GM18951 (cell line): ENCODE measurements around the gene CCDC7.

Source experiments
- POLR2A ChIP-seq: IDR thresholded peaks from 4 replicates; pipeline ENCODE4 v1.6.1; 2011; ENCODE audit warnings: mild to moderate bottlenecking; ENCODE audit not compliant: insufficient read length, insufficient read depth; ENCODE audit errors: extremely low read depth
- in situ Hi-C: fragments of 300-500 bp; cut with MboI; formaldehyde crosslinking; loops from one replicate; pipeline ENCODE4 v1.12.0; 2022; ENCODE audit warnings: low sequenced_read_pairs, mixed read lengths, inconsistent platforms; ENCODE audit not compliant: unreplicated experiment

The CCDC7 gene

GRCh38 chr10:32771217-32771616 is 325.3 kb downstream of the CCDC7 start:
- in situ Hi-C loops = no loop called here
- no peak for TF ChIP-seq POLR2A

GRCh38 chr10:32773105-32773504 is 327.2 kb downstream of the CCDC7 start:
- TF ChIP-seq POLR2A = no peak
- in situ Hi-C loops = no loop called here

- TF ChIP-seq POLR2A = no peak
- in situ Hi-C loops = loop anchor here (25.0 kb wide), 1 partner anchor 375 kb away; no protein-coding TSS in a partner anchor
Measured at GRCh38 chr10:32786968-32787367, 341.0 kb downstream of the CCDC7 start.

GRCh38 chr10:32787690-32788284 is 341.8 kb downstream of the CCDC7 start:
- in situ Hi-C loops = loop anchor here (25.0 kb wide), 1 partner anchor 375 kb away; no protein-coding TSS in a partner anchor
- no peak for TF ChIP-seq POLR2A

GRCh38 chr10:32788359-32788758 is 342.4 kb downstream of the CCDC7 start:
- in situ Hi-C loops = loop anchor here (25.0 kb wide), 1 partner anchor 374 kb away; no protein-coding TSS in a partner anchor
- TF ChIP-seq POLR2A = no peak

GRCh38 chr10:32790483-32790882 is 344.5 kb downstream of the CCDC7 start:
- TF ChIP-seq POLR2A = no peak
- in situ Hi-C loops = loop anchor here (5.0 to 25.0 kb wide), 2 partner anchors 227 to 372 kb away; no protein-coding TSS in a partner anchor

- TF ChIP-seq POLR2A = no peak
- in situ Hi-C loops = loop anchor here (5.0 to 25.0 kb wide), 2 partner anchors 224 to 369 kb away; no protein-coding TSS in a partner anchor
Measured at GRCh38 chr10:32793033-32793432, 347.1 kb downstream of the CCDC7 start.

- TF ChIP-seq POLR2A = no peak
- in situ Hi-C loops = loop anchor here (25.0 kb wide), 1 partner anchor 367 kb away; no protein-coding TSS in a partner anchor
Measured at GRCh38 chr10:32795598-32796183, 349.8 kb downstream of the CCDC7 start.

- in situ Hi-C loops = loop anchor here (25.0 kb wide), 1 partner anchor 365 kb away; no protein-coding TSS in a partner anchor
Measured at GRCh38 chr10:32797393-32797792, 351.5 kb downstream of the CCDC7 start.

GRCh38 chr10:32846974-32847373 is 401.0 kb downstream of the CCDC7 start:
- in situ Hi-C loops = no loop called here
- TF ChIP-seq POLR2A = no peak

- in situ Hi-C loops = no loop called here
- TF ChIP-seq POLR2A = no peak
Measured at GRCh38 chr10:32851301-32851700, 405.4 kb downstream of the CCDC7 start.

GRCh38 chr10:32854435-32854834 is 408.5 kb downstream of the CCDC7 start:
- no peak for TF ChIP-seq POLR2A

GRCh38 chr10:32865170-32865569 is 419.2 kb downstream of the CCDC7 start:
- TF ChIP-seq POLR2A = no peak
- in situ Hi-C loops = no loop called here

More at GRCh38 chr10:32854435-32854834, 408.5 kb downstream of the CCDC7 start:
- in situ Hi-C loops = no loop called here

GRCh38 chr10:32877915-32878314 is 432.0 kb downstream of the CCDC7 start:
- in situ Hi-C loops = no loop called here
- TF ChIP-seq POLR2A = no peak
